SHP77 (cell line): ENCODE measurements around the gene P3H2.
"Not testable (repeated sequence)": the region's sequence is repeated elsewhere in the genome, so short reads cannot be mapped to it uniquely, and the experiment has no call there.

ENCODE experiments used
- DNase-seq, 2 experiments: peaks; one replicate each; lab custom pipeline; 2025; lab: John Stamatoyannopoulos, UW

Gene P3H2

GRCh38 chr3:190083635-190084034 is 37.1 kb downstream of the P3H2 start:
- DNase-seq = no peak

- DNase-seq = no peak
These were observed 39.3 kb downstream of the P3H2 start for GRCh38 chr3:190081389-190081788.

- DNase-seq = not testable (repeated sequence)
These were observed 41.5 kb downstream of the P3H2 start for GRCh38 chr3:190079173-190079572.

- DNase-seq = no peak
These were observed 43.2 kb downstream of the P3H2 start for GRCh38 chr3:190077395-190078045.

GRCh38 chr3:190076601-190077394 is 43.9 kb downstream of the P3H2 start:
- no peak for DNase-seq

GRCh38 chr3:190076136-190076535 is 44.6 kb downstream of the P3H2 start:
- no peak for DNase-seq

- no peak for DNase-seq
These were observed 45.9 kb downstream of the P3H2 start for GRCh38 chr3:190074817-190075216.

- no peak for DNase-seq
These were observed 47.3 kb downstream of the P3H2 start for GRCh38 chr3:190073264-190074008.

- no peak for DNase-seq
These were observed 47.8 kb downstream of the P3H2 start for GRCh38 chr3:190072856-190073255.

- DNase-seq = not testable (repeated sequence)
These were observed 48.8 kb downstream of the P3H2 start for GRCh38 chr3:190071921-190072320.

- DNase-seq = no peak
These were observed 49.9 kb downstream of the P3H2 start for GRCh38 chr3:190070622-190071347.

- no peak for DNase-seq
These were observed 55.5 kb downstream of the P3H2 start for GRCh38 chr3:190065204-190065603.

GRCh38 chr3:190064659-190065058 is 56.0 kb downstream of the P3H2 start:
- no peak for DNase-seq

- no peak for DNase-seq
These were observed 56.6 kb downstream of the P3H2 start for GRCh38 chr3:190064112-190064511.

GRCh38 chr3:190063490-190063889 is 57.2 kb downstream of the P3H2 start:
- DNase-seq = no peak

- DNase-seq = no peak
These were observed 60.4 kb downstream of the P3H2 start for GRCh38 chr3:190060192-190060775.

- DNase-seq = no peak
These were observed 61.5 kb downstream of the P3H2 start for GRCh38 chr3:190059242-190059590.

- DNase-seq = no peak
These were observed 62.0 kb downstream of the P3H2 start for GRCh38 chr3:190058521-190059241.

GRCh38 chr3:190056742-190057141 is 64.0 kb downstream of the P3H2 start:
- DNase-seq = no peak

GRCh38 chr3:190055773-190056172 is 64.9 kb downstream of the P3H2 start:
- no peak for DNase-seq
